ENCODE results near the gene MSRB3. TPM values are rescaled to one million over a fixed set of nuclear protein-coding genes. Genes with fewer than 3 reads are reported as not detected.

Gene MSRB3
- total RNA-seq, 1 donor from 2014 or later = 52.5 TPM

DNA sequence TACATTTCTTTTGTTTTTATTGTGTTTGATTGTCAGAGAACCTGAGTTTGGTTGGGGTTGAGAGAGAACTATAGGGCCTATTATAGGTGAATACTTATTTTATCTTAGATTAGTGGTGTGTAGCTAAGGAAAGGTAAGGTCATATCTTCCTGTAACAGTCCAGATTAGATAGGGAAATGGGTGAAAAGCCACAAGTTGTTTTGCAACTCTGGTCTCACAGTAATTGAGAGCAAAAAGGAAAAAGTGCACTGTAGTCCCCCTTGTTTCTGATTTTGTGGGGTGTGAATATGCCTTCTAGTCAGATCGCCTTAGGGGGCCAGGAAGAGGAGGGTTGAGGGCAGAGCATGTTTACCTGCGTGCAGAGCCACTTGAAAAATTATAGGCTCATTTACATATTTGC, 8.9 kb downstream of the MSRB3 start:
- intact Hi-C loops (cut with DNase I) = no loop called here
- Histone ChIP-seq H3K4me1 (no peaks in the 10 kb centered on the region), H3K27me3 (no peaks in the 10 kb centered on the region), H3K27ac (no peak overlapping the region), H3K4me3 (no peak overlapping the region), H3K9me3 (no peaks in the 10 kb centered on the region), H3K36me3 (no peaks in the 10 kb centered on the region)
- TF ChIP-seq POLR2A (IDR thresholded peaks at IDR 0.05) = no peak
- no peak for TF ChIP-seq POLR2AphosphoS5 (IDR thresholded peaks at IDR 0.05; ENCODE audit: insufficient read depth in 1 of 2, low read depth in 1 of 2)
- TF ChIP-seq, protein P1, sequence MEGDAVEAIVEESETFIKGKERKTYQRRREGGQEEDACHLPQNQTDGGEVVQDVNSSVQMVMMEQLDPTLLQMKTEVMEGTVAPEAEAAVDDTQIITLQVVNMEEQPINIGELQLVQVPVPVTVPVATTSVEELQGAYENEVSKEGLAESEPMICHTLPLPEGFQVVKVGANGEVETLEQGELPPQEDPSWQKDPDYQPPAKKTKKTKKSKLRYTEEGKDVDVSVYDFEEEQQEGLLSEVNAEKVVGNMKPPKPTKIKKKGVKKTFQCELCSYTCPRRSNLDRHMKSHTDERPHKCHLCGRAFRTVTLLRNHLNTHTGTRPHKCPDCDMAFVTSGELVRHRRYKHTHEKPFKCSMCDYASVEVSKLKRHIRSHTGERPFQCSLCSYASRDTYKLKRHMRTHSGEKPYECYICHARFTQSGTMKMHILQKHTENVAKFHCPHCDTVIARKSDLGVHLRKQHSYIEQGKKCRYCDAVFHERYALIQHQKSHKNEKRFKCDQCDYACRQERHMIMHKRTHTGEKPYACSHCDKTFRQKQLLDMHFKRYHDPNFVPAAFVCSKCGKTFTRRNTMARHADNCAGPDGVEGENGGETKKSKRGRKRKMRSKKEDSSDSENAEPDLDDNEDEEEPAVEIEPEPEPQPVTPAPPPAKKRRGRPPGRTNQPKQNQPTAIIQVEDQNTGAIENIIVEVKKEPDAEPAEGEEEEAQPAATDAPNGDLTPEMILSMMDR (IDR thresholded peaks at IDR 0.05) = no peak
- no peak for DNase-seq (ENCODE audit: extremely low spot score in 2 of 2)

DNA sequence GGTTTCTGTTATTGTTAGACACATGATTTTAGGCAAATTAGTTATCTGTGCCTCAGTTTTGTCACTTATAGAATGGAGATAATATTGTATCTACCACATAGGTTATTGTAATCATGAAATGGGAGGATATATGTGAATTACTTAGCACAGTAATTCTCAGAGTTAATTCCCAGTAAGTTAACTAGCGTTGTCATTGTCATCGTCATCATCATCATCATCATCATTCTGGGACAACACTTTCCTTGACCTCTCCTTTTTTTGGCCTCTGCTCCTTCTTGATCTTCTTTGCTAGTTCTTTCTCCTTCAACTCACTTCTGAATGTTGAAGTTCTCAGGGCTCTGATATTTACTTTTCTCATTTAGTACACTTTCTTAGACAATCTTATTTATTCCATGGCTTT, 13.8 kb downstream of the MSRB3 start:
- H3K27me3 ChIP-seq = no peaks in the 10 kb centered on the region
- no peaks in the 10 kb centered on the region for H3K4me1 ChIP-seq
- no peaks in the 10 kb centered on the region for H3K9me3 ChIP-seq
- no peaks in the 10 kb centered on the region for H3K36me3 ChIP-seq
- DNase-seq (ENCODE audit: extremely low spot score in 2 of 2) = no peak
- no peak overlapping the region for H3K27ac ChIP-seq
- no peak overlapping the region for H3K4me3 ChIP-seq
- TF ChIP-seq, protein P1 (IDR thresholded peaks at IDR 0.05) = no peak
- TF ChIP-seq POLR2A (IDR thresholded peaks at IDR 0.05) = no peak
- intact Hi-C loops (cut with DNase I) = no loop called here

DNA sequence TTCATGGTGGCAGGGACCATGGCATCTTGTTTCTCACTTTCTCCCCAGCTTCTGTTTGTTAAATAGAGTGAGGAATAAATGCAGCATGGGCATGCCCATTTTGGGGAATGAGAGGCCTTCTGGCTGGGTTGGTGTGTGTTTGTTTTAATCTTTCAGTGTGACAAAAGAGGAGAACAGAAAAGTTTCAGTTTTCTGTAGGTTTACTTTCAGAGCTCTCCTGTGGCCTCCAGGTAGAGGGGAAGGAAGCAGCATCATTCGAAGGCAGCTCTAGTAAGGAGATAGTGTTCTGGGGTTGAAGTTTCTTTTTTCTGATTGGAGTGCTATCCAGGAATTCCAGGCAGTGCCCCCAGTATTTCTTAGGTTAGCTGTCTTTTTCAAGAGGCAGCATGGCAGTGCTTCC, 15.3 kb downstream of the MSRB3 start:
- intact Hi-C loops (cut with DNase I) = no loop called here
- no peak overlapping the region for H3K27ac ChIP-seq
- no peak overlapping the region for H3K4me3 ChIP-seq
- H3K4me1 ChIP-seq = no peaks in the 10 kb centered on the region
- H3K36me3 ChIP-seq = no peaks in the 10 kb centered on the region
- no peaks in the 10 kb centered on the region for H3K9me3 ChIP-seq
- no peaks in the 10 kb centered on the region for H3K27me3 ChIP-seq
- no peak for TF ChIP-seq POLR2A (IDR thresholded peaks at IDR 0.05)
- TF ChIP-seq, protein P1 (IDR thresholded peaks at IDR 0.05) = no peak
- TF ChIP-seq POLR2AphosphoS5 (IDR thresholded peaks at IDR 0.05; ENCODE audit: insufficient read depth in 1 of 2, low read depth in 1 of 2) = no peak
- DNase-seq (ENCODE audit: extremely low spot score in 2 of 2) = no peak

DNA sequence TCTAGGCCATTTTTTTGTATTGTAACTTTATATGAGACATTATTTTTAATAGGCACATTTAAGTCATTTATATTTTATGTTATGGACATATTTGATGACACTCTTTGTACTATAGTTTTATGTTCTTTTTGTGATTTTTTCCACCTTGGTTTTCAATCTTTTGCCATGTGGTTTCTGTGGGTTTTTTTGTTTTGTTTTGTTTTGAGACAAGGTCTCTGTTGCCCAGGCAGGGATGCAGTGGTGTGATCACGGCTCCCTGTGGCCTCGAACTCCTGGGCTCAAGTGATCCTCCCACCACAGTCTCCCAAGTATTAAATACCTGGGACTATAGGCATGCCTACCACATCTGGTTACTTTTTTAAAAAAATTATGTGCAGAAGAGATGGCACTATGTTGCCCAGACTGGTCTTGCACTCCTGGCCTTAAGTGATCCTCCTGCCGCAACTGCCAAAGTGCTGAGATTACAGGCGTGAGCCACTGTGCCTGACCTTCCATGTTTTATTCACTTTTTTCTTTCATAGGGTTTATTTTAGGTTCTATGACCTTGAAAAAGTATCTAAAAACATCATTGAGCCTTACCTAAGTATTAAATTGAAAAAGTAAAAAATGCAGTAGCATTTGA, 16.3 kb downstream of the MSRB3 start:
- intact Hi-C loops (cut with DNase I) = no loop called here
- no peaks in the 10 kb centered on the region for H3K27me3 ChIP-seq
- no peaks in the 10 kb centered on the region for H3K9me3 ChIP-seq
- TF ChIP-seq POLR2AphosphoS5 (IDR thresholded peaks at IDR 0.05; ENCODE audit: insufficient read depth in 1 of 2, low read depth in 1 of 2) (no peak), POLR2A (IDR thresholded peaks at IDR 0.05) (no peak)
- H3K27ac ChIP-seq = no peak overlapping the region
- H3K4me3 ChIP-seq = no peak overlapping the region
- H3K36me3 ChIP-seq = no peaks in the 10 kb centered on the region
- H3K4me1 ChIP-seq = no peaks in the 10 kb centered on the region
- DNase-seq (ENCODE audit: extremely low spot score in 2 of 2) = no peak

DNA sequence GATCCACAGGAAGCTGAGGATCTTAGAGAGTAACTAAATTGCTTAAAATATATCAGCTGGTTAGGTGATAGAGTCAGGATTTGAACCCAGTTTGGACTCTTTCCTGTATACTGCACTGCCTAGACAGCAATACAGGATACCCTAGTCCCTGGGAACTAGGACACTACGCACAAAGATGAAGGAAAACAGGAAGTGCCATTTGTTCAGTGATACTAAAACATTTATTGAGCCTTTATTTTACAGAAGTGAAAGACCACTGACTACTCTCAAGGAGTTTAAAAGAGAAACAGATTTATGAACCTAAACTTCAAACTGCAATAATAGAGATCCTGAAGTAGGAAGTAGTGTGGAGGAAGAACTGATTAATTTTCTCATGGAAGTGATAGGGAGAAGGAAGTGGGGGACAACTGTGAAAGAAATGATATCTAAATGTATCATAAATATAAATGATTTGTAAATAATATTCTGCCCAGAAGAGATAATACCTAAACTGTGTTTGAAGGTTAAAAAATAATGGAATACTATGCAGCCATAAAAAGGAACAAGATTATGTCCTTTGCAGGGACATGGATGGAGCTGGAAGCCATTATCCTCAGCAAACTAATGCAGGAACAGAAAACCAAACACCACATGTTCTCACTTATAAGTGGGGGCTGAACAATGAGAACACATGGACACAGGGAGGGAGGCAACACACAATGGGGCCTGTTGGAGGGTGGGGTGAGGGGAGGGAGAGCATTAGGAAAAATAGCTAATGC, 18.2 kb downstream of the MSRB3 start:
- no peaks in the 10 kb centered on the region for H3K9me3 ChIP-seq
- H3K4me1 ChIP-seq = no peaks in the 10 kb centered on the region
- no peak for DNase-seq (ENCODE audit: extremely low spot score in 2 of 2)
- H3K27ac ChIP-seq = no peak overlapping the region
- H3K36me3 ChIP-seq = no peaks in the 10 kb centered on the region
- H3K4me3 ChIP-seq = no peak overlapping the region
- TF ChIP-seq POLR2A (IDR thresholded peaks at IDR 0.05) (no peak), POLR2AphosphoS5 (IDR thresholded peaks at IDR 0.05; ENCODE audit: insufficient read depth in 1 of 2, low read depth in 1 of 2) (no peak)
- TF ChIP-seq, protein P1 (IDR thresholded peaks at IDR 0.05) = no peak
- H3K27me3 ChIP-seq = no peaks in the 10 kb centered on the region
- intact Hi-C loops (cut with DNase I) = no loop called here
